Parathyroid adenoma (tissue), 2 donors: ENCODE data around the gene CATSPER4.
A peak's percentile ranks its signal among the peaks of the same experiment; 100 is the strongest.
"Not testable (repeated sequence)": the region's sequence is repeated elsewhere in the genome, so short reads cannot be mapped to it uniquely, and the experiment has no call there.

Experiments used
- H2AFZ ChIP-seq: fragments of 300-600 bp; sonication (generic); one replicate; pipeline ENCODE4 v1.7.0; 2017; ENCODE audit warnings: antibody characterized with exemption, mild to moderate bottlenecking
- H3K27ac ChIP-seq: fragments of 300-600 bp; sonication (generic); one replicate; pipeline ENCODE4 v1.7.0; 2017
- H3K27me3 ChIP-seq: fragments of 300-600 bp; sonication (generic); one replicate; pipeline ENCODE4 v1.7.0; 2017; ENCODE audit warnings: low read length; ENCODE audit not compliant: control insufficient read depth, insufficient read depth
- H3K36me3 ChIP-seq: fragments of 300-600 bp; sonication (generic); one replicate; pipeline ENCODE4 v1.7.0; 2017; ENCODE audit warnings: low read length; ENCODE audit not compliant: control insufficient read depth, insufficient read depth
- H3K4me1 ChIP-seq: fragments of 300-600 bp; sonication (generic); one replicate; pipeline ENCODE4 v1.7.0; 2017; ENCODE audit warnings: control low read depth
- H3K4me2 ChIP-seq: fragments of 300-600 bp; sonication (generic); one replicate; pipeline ENCODE4 v1.7.0; 2017; ENCODE audit warnings: low read length
- H3K4me3 ChIP-seq: fragments of 300-600 bp; sonication (generic); one replicate; pipeline ENCODE4 v1.7.0; 2017; ENCODE audit warnings: low read depth, low read length
- H3K79me2 ChIP-seq: fragments of 300-600 bp; sonication (generic); one replicate; pipeline ENCODE4 v1.7.0; 2017; ENCODE audit warnings: control low read depth
- H3K9ac ChIP-seq: fragments of 300-600 bp; sonication (generic); one replicate; pipeline ENCODE4 v1.7.0; 2017; ENCODE audit warnings: mild to moderate bottlenecking
- H3K9me3 ChIP-seq: fragments of 300-600 bp; sonication (generic); one replicate; pipeline ENCODE4 v1.7.0; 2017; ENCODE audit warnings: low read length; ENCODE audit not compliant: control insufficient read depth
- CTCF ChIP-seq: fragments of 300-600 bp; sonication (generic); IDR thresholded peaks from one replicate; pipeline ENCODE4 v1.7.0; 2017; ENCODE audit warnings: antibody characterized with exemption, mild to moderate bottlenecking
- donor health status: primary hyperparathyroidism.

CATSPER4 gene

GRCh38 chr1:26220199-26220912 lies 30.0 kb downstream of the CATSPER4 start:
- H3K9me3 ChIP-seq: no peaks in the 10 kb centered on the region
- H2AFZ ChIP-seq: no peak overlapping the region
- no peak overlapping the region for H3K9ac ChIP-seq
- no peaks in the 10 kb centered on the region for H3K36me3 ChIP-seq
- TF ChIP-seq CTCF: no peak
- H3K79me2 ChIP-seq: no peaks in the 10 kb centered on the region
- no peak overlapping the region for H3K4me3 ChIP-seq
- H3K27me3 ChIP-seq: no peaks in the 10 kb centered on the region
- H3K4me2 ChIP-seq: no peak overlapping the region
- peaks cover 4% of the 10 kb centered on the region for H3K4me1 ChIP-seq
- H3K27ac ChIP-seq: no peak overlapping the region

- Histone ChIP-seq H3K36me3 (no peaks in the 10 kb centered on the region), H3K4me2 (no peak overlapping the region), H3K4me3 (no peak overlapping the region), H3K27ac (no peak overlapping the region), H3K79me2 (no peaks in the 10 kb centered on the region), H3K9ac (no peak overlapping the region), H3K4me1 (peaks cover 4% of the 10 kb centered on the region), H3K27me3 (no peaks in the 10 kb centered on the region), H3K9me3 (no peaks in the 10 kb centered on the region), H2AFZ (no peak overlapping the region)
- no peak for TF ChIP-seq CTCF
Measured at GRCh38 chr1:26221094-26221493, 30.7 kb downstream of the CATSPER4 start.

- Histone ChIP-seq H3K79me2 (no peaks in the 10 kb centered on the region), H3K4me2 (peak overlapping the region; percentile 81), H3K4me1 (peaks cover 4% of the 10 kb centered on the region), H3K9me3 (no peaks in the 10 kb centered on the region), H3K27me3 (no peaks in the 10 kb centered on the region), H3K36me3 (no peaks in the 10 kb centered on the region), H3K4me3 (peak overlapping the region; percentile 77), H3K27ac (peak overlapping the region; percentile 94), H2AFZ (peak overlapping the region; percentile 68), H3K9ac (no peak overlapping the region)
- TF ChIP-seq CTCF: no peak
Measured at GRCh38 chr1:26224606-26225005, 34.2 kb downstream of the CATSPER4 start.

GRCh38 chr1:26225033-26225831 lies 34.8 kb downstream of the CATSPER4 start:
- peak overlapping the region; percentile 77 for H3K4me3 ChIP-seq
- H2AFZ ChIP-seq: peak overlapping the region; percentile 68
- H3K9ac ChIP-seq: no peak overlapping the region
- H3K27ac ChIP-seq: peak overlapping the region; percentile 94
- H3K79me2 ChIP-seq: no peaks in the 10 kb centered on the region
- peaks cover 4% of the 10 kb centered on the region for H3K4me1 ChIP-seq
- no peaks in the 10 kb centered on the region for H3K27me3 ChIP-seq
- H3K36me3 ChIP-seq: no peaks in the 10 kb centered on the region
- H3K4me2 ChIP-seq: peak overlapping the region; percentile 81
- H3K9me3 ChIP-seq: no peaks in the 10 kb centered on the region
- TF ChIP-seq CTCF: no peak

- H3K9ac ChIP-seq, H3K4me2 ChIP-seq, H3K36me3 ChIP-seq, H3K79me2 ChIP-seq, H2AFZ ChIP-seq, H3K27ac ChIP-seq, H3K4me3 ChIP-seq, H3K4me1 ChIP-seq, H3K27me3 ChIP-seq, H3K9me3 ChIP-seq: not testable (repeated sequence)
Measured at GRCh38 chr1:26230682-26231081, 40.3 kb downstream of the CATSPER4 start.
